ENCODE data around the gene STARD7.

- no peak for TF ChIP-seq CTCF (IDR thresholded peaks at IDR 0.05)
- no peak for TF ChIP-seq POLR2AphosphoS5 (IDR thresholded peaks at IDR 0.05)
- TF ChIP-seq POLR2A (IDR thresholded peaks at IDR 0.05): no peak
- TF ChIP-seq EP300 (IDR thresholded peaks at IDR 0.05): no peak
Measured at GRCh38 chr2:96152304-96153161, 56.1 kb downstream of the STARD7 start.

Data from gastroesophageal sphincter (tissue), 3 donors.